ENCODE results near the gene C1QTNF12.

GRCh38 chr1:1198423-1199140, 47.9 kb downstream of the C1QTNF12 start:
- TF ChIP-seq CTCF (IDR thresholded peaks at IDR 0.05), result no peak
- TF ChIP-seq EP300 (IDR thresholded peaks at IDR 0.05), result no peak

Measured in sigmoid colon (tissue), 4 donors.